Heart left ventricle (tissue), 16 donors: Measurements from ENCODE around the gene MAML1. TPM values are rescaled to one million over a fixed set of nuclear protein-coding genes. Genes with fewer than 3 reads are reported as not detected.

ENCODE experiments used
- ATAC-seq, 4 donors: fragments of 200-7000 bp; cut with Tn5 transposase; one replicate each; pipeline ENCODE4 v1.9.1; 2020 to 2022; ENCODE audit warnings: moderate library complexity in 4 of 4, mild to moderate bottlenecking in 3 of 4, moderate number of reproducible peaks in 1 of 4
- DNase-seq, 5 donors: peaks; one replicate each; pipeline ENCODE4 v3.0.0-alpha.2; 2020
- H3K27ac ChIP-seq, 12 donors: fragments of 200-600 bp; sonication (generic) in 4 of 12; one replicate each; pipeline versions ENCODE4 v1.5.0 to v1.8.0; 2016 to 2022; ENCODE audit warnings: mild to moderate bottlenecking in 2 of 12
- H3K27me3 ChIP-seq, 9 donors: fragments of 200-600 bp; sonication (generic) in 2 of 9; one replicate each; pipeline versions ENCODE4 v1.5.1 to v1.8.0; 2016 to 2022; ENCODE audit warnings: mild to moderate bottlenecking in 3 of 9
- H3K36me3 ChIP-seq, 9 donors: fragments of 200-600 bp; sonication (generic) in 2 of 9; one replicate each; pipeline versions ENCODE4 v1.5.0 to v1.8.0; 2018 to 2022; ENCODE audit warnings: mild to moderate bottlenecking in 2 of 9
- H3K4me1 ChIP-seq, 12 donors: fragments of 200-600 bp; sonication (generic) in 4 of 12; one replicate each; pipeline versions ENCODE4 v1.5.0 to v1.8.0; 2016 to 2022; ENCODE audit warnings: mild to moderate bottlenecking in 3 of 12
- H3K4me3 ChIP-seq, 12 donors: fragments of 200-600 bp; sonication (generic) in 4 of 12; one replicate each; pipeline versions ENCODE4 v1.5.0 to v1.8.0; 2017 to 2022; ENCODE audit warnings: mild to moderate bottlenecking in 9 of 12, moderate library complexity in 4 of 12
- H3K9me3 ChIP-seq, 12 donors: fragments of 200-600 bp; sonication (generic) in 4 of 12; one replicate each; pipeline versions ENCODE4 v1.5.0 to v1.8.0; 2016 to 2022; ENCODE audit warnings: mild to moderate bottlenecking in 1 of 12
- POLR2A ChIP-seq, 2 donors: fragments of 450-650 bp; IDR thresholded peaks; one replicate each; pipeline ENCODE4 v1.6.1; 2017; ENCODE audit warnings: antibody characterized with exemption in 2 of 2, mild to moderate bottlenecking in 2 of 2, moderate library complexity in 2 of 2
- WGBS, 4 donors: extraction: QIAGEN DNeasy Blood & Tissue Kit in 2 of 4; methylation state at CpG; one replicate each; pipeline versions ENCODE4 v1.1.5 to v1.1.7; 2013 to 2018; 5-methylcytosine and 5-hydroxymethylcytosine counted together
- intact Hi-C, 10 donors: fragments of 100-400 bp; cut with DNase I; formaldehyde crosslinking; loops; one replicate each; pipeline versions ENCODE4 v1.11.1 to v1.14.2; 2022
- polyA plus RNA-seq, 2 donors: library from polyadenylated mRNA; stranded (reverse); fragments of 200-250 nt; gene quantifications; one replicate each; pipeline ENCODE4 v1.2.3, GENCODE V29; 2013
- total RNA-seq, 9 donors: library from RNA; depleted of rRNA in 2 of 9; stranded (reverse); fragments of >200 nt in 2 of 9; fragmentation: NEBNext Ultra II Directional in 3 of 9; extraction: Animal tissue kit (Norgen Biotek cat#: 25700) in 3 of 9; gene quantifications; one replicate each; pipeline versions ENCODE4 v1.1.0 to v1.2.4, GENCODE V29; 2016 to 2023
- TF ChIP-seq, protein P1 (sequence below), 12 donors: fragments of 200-600 bp; sonication (generic) in 4 of 12; IDR thresholded peaks; one replicate each; pipeline versions ENCODE4 v1.5.0 to v1.8.0; 2018 to 2022; ENCODE audit warnings: antibody characterized with exemption in 12 of 12, mild to moderate bottlenecking in 5 of 12
- donor health status: ischemic (EF 13 %, LVEDD 7.1; RV severe dilation, severe dysfunction).
- donor health status: healthy with polysubstance abuse.
- donor health status: DM: no; HTN: yes; CAD: no.
- donor health status: DM: no; HTN: no; CAD: no.
- donor health status: ischemic (EF 25% LVEDD 6.9; RV normal size, moderate dysfunction).
- donor health status: ischemic (EF 25% LVEDD 5.7; RV mildly dilated, moderate dysfunction).
- donor health status: healthy.
- donor health status: DM: yes; HTN: yes; CAD: no.
- donor health status: ischemic (EF 35%, LVEDD 5.7; RV mildly dilated, moderate dysfunction).
- donor health status: nonischemic (EF 11% LVEDD 7.7; RV severe dilation, severe dysfunction).
- donor health status: DM: yes; HTN: yes; CAD: no.
- donor health status: PGD.
- donor health status: ischemic (EF 29% LVEDD 5.4; RV normal size, mild dysfunction).
- donor health status: nonischemic (EF 23%, LVEDD 6.1; RV moderate dilation, normal function).

The MAML1 gene
- total and polyA plus RNA-seq, 11 donors: 6.9 to 18.0 (median 11.8) TPM

DNA sequence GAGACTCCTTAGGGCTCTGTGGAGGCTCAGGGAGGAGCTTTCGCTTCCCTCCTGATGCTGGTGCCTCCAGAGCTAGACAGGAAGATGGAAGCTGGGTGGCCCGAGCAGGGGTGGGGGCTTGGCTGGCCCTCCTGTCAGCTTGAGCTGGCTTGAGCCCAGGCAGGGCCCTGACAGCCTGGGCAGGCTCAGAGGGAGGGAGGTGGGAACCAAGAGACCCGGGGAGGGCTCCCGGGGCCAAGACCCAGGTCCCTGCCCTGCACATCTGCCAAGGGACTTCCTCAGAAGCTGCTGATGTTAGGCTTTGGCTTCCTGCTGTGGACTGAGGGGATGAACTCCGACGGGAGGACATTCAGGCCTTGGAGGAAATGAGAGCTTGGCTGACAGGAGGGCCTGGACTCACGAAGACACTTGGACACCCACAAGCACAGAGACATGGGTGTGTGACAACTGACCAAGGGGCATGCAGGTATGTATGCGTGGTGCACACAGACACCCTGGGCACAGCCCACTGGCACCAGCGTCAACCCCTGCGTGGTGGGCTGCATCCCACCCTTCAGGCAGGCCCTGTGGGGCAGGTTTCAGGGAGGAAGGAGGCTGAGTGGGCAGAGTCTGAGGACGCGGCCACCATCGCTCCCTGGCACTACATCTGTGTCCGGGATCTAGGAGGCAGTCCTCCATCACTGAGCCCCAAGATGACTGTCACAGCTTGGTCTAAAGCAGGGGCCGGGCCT is 59.4 kb downstream of the MAML1 start:
- Histone ChIP-seq H3K27ac (peak overlapping the region; percentile 47 to 95 (median 86)), H3K4me1 (peaks cover 5 to 54% (median 49%) of the 10 kb centered on the region in 12 donors), H3K27me3 (no peaks in the 10 kb centered on the region), H3K9me3 (no peaks in the 10 kb centered on the region), H3K36me3 (peaks cover 0 to 2% (median under 1%) of the 10 kb centered on the region in 9 donors), H3K4me3 (no peak overlapping the region)
- DNase-seq: peak in 3 of 5 donors; percentile 55 to 78 (median 59)
- WGBS, 4 donors: 57 to 67% (median 59%) methylated on average over 8 to 15 of the region's 15 CpGs
- TF ChIP-seq, protein P1, sequence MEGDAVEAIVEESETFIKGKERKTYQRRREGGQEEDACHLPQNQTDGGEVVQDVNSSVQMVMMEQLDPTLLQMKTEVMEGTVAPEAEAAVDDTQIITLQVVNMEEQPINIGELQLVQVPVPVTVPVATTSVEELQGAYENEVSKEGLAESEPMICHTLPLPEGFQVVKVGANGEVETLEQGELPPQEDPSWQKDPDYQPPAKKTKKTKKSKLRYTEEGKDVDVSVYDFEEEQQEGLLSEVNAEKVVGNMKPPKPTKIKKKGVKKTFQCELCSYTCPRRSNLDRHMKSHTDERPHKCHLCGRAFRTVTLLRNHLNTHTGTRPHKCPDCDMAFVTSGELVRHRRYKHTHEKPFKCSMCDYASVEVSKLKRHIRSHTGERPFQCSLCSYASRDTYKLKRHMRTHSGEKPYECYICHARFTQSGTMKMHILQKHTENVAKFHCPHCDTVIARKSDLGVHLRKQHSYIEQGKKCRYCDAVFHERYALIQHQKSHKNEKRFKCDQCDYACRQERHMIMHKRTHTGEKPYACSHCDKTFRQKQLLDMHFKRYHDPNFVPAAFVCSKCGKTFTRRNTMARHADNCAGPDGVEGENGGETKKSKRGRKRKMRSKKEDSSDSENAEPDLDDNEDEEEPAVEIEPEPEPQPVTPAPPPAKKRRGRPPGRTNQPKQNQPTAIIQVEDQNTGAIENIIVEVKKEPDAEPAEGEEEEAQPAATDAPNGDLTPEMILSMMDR (IDR thresholded peaks at IDR 0.05): no peak
- TF ChIP-seq POLR2A (IDR thresholded peaks at IDR 0.05): no peak
- ATAC-seq: peak in 2 of 4 donors; percentile 1 to 5
- intact Hi-C loops: loop anchor here in 1 of 10 donors (2.0 kb wide), 1 partner anchor 27 kb away; no protein-coding TSS in a partner anchor

DNA sequence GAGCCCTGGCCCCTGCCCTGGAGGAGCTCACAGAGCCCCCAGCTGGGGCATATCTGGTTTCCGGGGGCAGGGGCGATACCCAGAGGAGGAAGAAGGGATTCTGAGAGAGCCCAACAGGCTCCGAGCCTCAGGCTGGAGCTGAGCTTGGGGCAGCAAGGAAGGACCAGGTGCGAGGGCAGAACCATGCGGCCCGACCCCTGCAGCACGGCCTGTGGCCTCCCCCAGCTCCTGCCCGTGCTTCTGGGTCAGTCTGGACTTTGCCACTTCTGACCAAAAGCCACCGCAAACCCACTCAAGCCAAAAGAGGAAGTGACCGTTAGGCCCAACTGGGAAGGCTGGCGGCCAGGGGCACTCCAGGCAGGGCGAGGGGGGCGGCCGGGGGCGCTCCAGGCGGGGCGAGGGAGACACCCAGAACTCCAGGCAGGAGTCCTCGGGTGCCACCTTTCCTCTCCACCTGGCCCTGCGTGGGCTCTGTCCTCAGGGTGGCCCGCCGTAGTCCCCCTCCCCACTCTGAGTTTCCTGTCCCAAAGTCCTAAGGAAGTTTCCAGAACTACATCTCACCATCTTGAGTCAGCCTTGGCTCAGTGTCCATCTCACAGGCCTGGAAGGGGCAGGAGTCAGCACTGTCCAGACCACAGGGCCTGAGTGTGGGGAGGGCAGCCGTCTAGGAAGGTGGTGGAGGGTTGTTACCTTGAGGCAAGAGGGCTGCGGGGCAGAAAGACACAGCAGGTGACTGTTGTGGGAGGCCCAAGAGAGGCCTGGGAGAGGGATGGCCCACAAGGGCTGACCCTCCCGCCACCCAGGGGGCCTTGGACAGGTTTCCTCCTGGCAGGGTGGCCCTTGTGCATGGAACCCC is 60.2 kb downstream of the MAML1 start:
- ATAC-seq (peak in 1 of 4 donors; percentile 8), DNase-seq (peak in 2 of 5 donors; percentile 31 to 67)
- TF ChIP-seq, protein P1 (IDR thresholded peaks at IDR 0.05): no peak
- no peak for TF ChIP-seq POLR2A (IDR thresholded peaks at IDR 0.05)
- Histone ChIP-seq H3K4me3 (peak overlapping the region in 3 of 12 donors; percentile 67 to 82 (median 68)), H3K36me3 (peaks cover 0 to 10% (median 8%) of the 10 kb centered on the region in 9 donors), H3K9me3 (no peaks in the 10 kb centered on the region), H3K27me3 (no peaks in the 10 kb centered on the region), H3K27ac (peak overlapping the region; percentile 47 to 95 (median 86)), H3K4me1 (peaks cover 5 to 58% (median 49%) of the 10 kb centered on the region in 12 donors)
- 75 to 85% (median 78%) methylated on average over 18 to 24 of the region's 24 CpGs for WGBS, 4 donors
- intact Hi-C loops: loop anchor here in 1 of 10 donors (2.0 kb wide), 1 partner anchor 28 kb away; no protein-coding TSS in a partner anchor

DNA sequence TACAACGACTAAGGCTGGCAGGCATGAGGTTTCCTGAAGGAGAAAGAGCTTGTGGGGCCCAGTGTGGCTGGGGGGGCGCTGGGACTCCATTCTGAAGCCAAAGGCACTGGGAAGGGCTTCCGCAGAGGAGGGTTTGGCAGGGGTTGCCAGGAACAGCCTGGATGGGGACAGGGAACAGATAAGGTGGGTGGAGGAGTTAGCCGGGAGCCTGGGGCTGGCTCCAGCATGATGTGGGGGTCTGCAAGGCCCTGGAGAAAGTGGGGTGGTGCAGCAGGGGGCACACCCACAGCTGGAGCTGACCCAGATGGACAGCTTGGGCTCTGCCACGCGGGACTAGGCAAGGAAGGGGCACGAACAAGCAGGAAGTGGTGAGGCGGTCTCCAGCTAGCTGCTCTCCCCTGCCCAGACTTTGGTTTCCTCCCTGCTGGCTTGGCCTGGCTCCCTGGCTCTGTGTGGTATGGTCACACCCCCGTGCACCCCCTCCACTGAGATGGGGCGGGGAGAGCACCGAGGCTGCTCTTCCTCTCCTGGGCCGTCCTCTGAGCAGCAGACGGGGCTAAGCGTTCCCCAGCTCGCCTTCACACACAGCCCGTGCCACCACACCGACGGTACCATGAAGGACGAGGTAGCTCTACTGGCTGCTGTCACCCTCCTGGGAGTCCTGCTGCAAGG is 61.0 kb downstream of the MAML1 start, which contains the start of gene LTC4S:
Gene LTC4S, plus strand, starts transcription at position 519 of the 672 bp plus-strand sequence. Its CDS starts 95 bp downstream, at position 614.
- Histone ChIP-seq H3K9me3 (no peaks in the 10 kb centered on the region), H3K4me1 (peaks cover 5 to 58% (median 49%) of the 10 kb centered on the region in 12 donors), H3K27ac (peak within 1 kb of the TSS; percentile 47 to 95 (median 86)), H3K27me3 (no peaks in the 10 kb centered on the region), H3K36me3 (peaks cover 1 to 18% (median 16%) of the 10 kb centered on the region in 9 donors), H3K4me3 (peak within 1 kb of the TSS in 11 of 12 donors; percentile 3 to 82 (median 68))
- ATAC-seq (peak; percentile 55 to 83 (median 76)), DNase-seq (peak; percentile 87 to 93 (median 89))
- 18 to 29% (median 19%) methylated on average over 15 to 19 of the region's 19 CpGs for WGBS, 4 donors
- TF ChIP-seq, protein P1 (IDR thresholded peaks at IDR 0.05): no peak
- TF ChIP-seq POLR2A (IDR thresholded peaks at IDR 0.05): peak in 1 of 2 donors; percentile 34
- intact Hi-C loops: loop anchor here in 3 of 10 donors (2.0 kb wide), 2 partner anchors 29 to 31 kb away; no protein-coding TSS in a partner anchor
